Lower leg skin (tissue), 4 donors: ENCODE data around the gene OR2AG2. TPM values are rescaled to one million over a fixed set of nuclear protein-coding genes. Genes with fewer than 3 reads are reported as not detected.
"Not testable (repeated sequence)": the region's sequence is repeated elsewhere in the genome, so short reads cannot be mapped to it uniquely, and the experiment has no call there.

Source experiments
- DNase-seq, 2 donors: peaks; one replicate each; pipeline ENCODE4 v3.0.0-alpha.2; 2019; ENCODE audit warnings: low spot score in 2 of 2
- H3K4me3 ChIP-seq: fragments of 200-600 bp; sonication (generic); 2 replicates; pipeline ENCODE4 v1.5.1; 2017; ENCODE audit warnings: mild to moderate bottlenecking, low read depth; ENCODE audit not compliant: poor library complexity, severe bottlenecking
- CTCF ChIP-seq, 3 donors: fragments of 450-650 bp; IDR thresholded peaks; one replicate each; pipeline ENCODE4 v1.5.1; 2016; ENCODE audit warnings: antibody characterized with exemption in 3 of 3, mild to moderate bottlenecking in 3 of 3, moderate library complexity in 2 of 3
- POLR2A ChIP-seq, 2 donors: fragments of 450-650 bp; IDR thresholded peaks; one replicate each; pipeline ENCODE4 v1.6.1; 2016 to 2017; ENCODE audit warnings: antibody characterized with exemption in 2 of 2, mild to moderate bottlenecking in 1 of 2, moderate library complexity in 1 of 2
- WGBS, 2 donors: methylation state at CpG; one replicate each; pipeline ENCODE4 v1.1.5; 2018; 5-methylcytosine and 5-hydroxymethylcytosine counted together
- intact Hi-C: fragments of 100-400 bp; cut with DNase I; formaldehyde crosslinking; loops from one replicate; pipeline ENCODE4 v1.15.0; 2023; ENCODE audit warnings: low total_unique reads
- total RNA-seq, 4 donors: library from RNA; depleted of rRNA; stranded (reverse); fragments of >200 nt; gene quantifications; one replicate each; pipeline ENCODE4 v1.1.0, GENCODE V29; 2016

The OR2AG2 gene
- not detected for total RNA-seq

- WGBS, 2 donors, result 63 to 64% methylated on average over 4 of the region's 4 CpGs
- no peak within 1 kb of the TSS for H3K4me3 ChIP-seq
- intact Hi-C loops, result no loop called here
- peak in 1 of 2 donors; percentile 29 for DNase-seq
- TF ChIP-seq POLR2A (IDR thresholded peaks at IDR 0.05) (no peak), CTCF (IDR thresholded peaks at IDR 0.05) (no peak)
Observed at GRCh38 chr11:6771926-6772893, at the start of gene OR2AG2. Gene OR2AG2, minus strand, starts transcription at chr11:6771976. Its CDS starts 3,019 bp downstream, at chr11:6768957.

GRCh38 chr11:6818967-6819366, 47.2 kb upstream of the OR2AG2 start:
- WGBS, 2 donors, result 89 to 97% methylated on average over 4 to 5 of the region's 5 CpGs
- TF ChIP-seq POLR2A (IDR thresholded peaks at IDR 0.05) (no peak), CTCF (IDR thresholded peaks at IDR 0.05) (no peak)
- no peak overlapping the region for H3K4me3 ChIP-seq
- intact Hi-C loops, result no loop called here
- DNase-seq, result no peak

- TF ChIP-seq POLR2A (IDR thresholded peaks at IDR 0.05) (no peak), CTCF (IDR thresholded peaks at IDR 0.05) (no peak)
- DNase-seq, result no peak
- intact Hi-C loops, result no loop called here
- WGBS, 2 donors, result 44 to 71% methylated on average over 1 of the region's 1 CpG
- no peak overlapping the region for H3K4me3 ChIP-seq
Observed at GRCh38 chr11:6817694-6818093, 45.9 kb upstream of the OR2AG2 start.

GRCh38 chr11:6813656-6814055, 41.9 kb upstream of the OR2AG2 start:
- intact Hi-C loops, result no loop called here
- WGBS, 2 donors, result 67 to 75% methylated on average over 2 of the region's 2 CpGs
- H3K4me3 ChIP-seq, result no peak overlapping the region
- TF ChIP-seq POLR2A (IDR thresholded peaks at IDR 0.05) (no peak), CTCF (IDR thresholded peaks at IDR 0.05) (no peak)
- no peak for DNase-seq

GRCh38 chr11:6812390-6813005, 40.7 kb upstream of the OR2AG2 start:
- 18 to 21% methylated on average over 6 of the region's 6 CpGs for whole genome bisulfite sequencing, 2 donors
- H3K4me3 ChIP-seq, result no peak overlapping the region
- DNase-seq, result no peak
- intact Hi-C loops, result no loop called here
- no peak for TF ChIP-seq CTCF (IDR thresholded peaks at IDR 0.05)
- TF ChIP-seq POLR2A (IDR thresholded peaks at IDR 0.05), result no peak

GRCh38 chr11:6801075-6801474, 29.3 kb upstream of the OR2AG2 start:
- DNase-seq, H3K4me3 ChIP-seq, intact Hi-C loops: not testable (repeated sequence)
